H9 (cell line): Measurements from ENCODE around the gene PAM. TPM values are rescaled to one million over a fixed set of nuclear protein-coding genes. Genes with fewer than 3 reads are reported as not detected.

Experiments used
- DNase-seq: peaks from one replicate; pipeline ENCODE4 v3.0.0-alpha.2; 2017
- H2AFZ ChIP-seq: one replicate; pipeline ENCODE4 v1.6.1; 2013; ENCODE audit warnings: mild to moderate bottlenecking, low read length, control low read depth, moderate library complexity
- H2AK5ac ChIP-seq: 2 replicates; pipeline ENCODE4 v1.6.1; 2013; ENCODE audit warnings: low read length, control low read depth, mixed read lengths; ENCODE audit not compliant: insufficient read length
- H2BK120ac ChIP-seq: one replicate; pipeline ENCODE4 v1.6.1; 2013; ENCODE audit warnings: low read depth, mild to moderate bottlenecking, low read length, control low read depth, inconsistent platforms; ENCODE audit not compliant: poor library complexity, severe bottlenecking
- H2BK12ac ChIP-seq: 2 replicates; pipeline ENCODE4 v1.6.1; 2013; ENCODE audit warnings: low read length, control low read depth, mixed read lengths, low read depth; ENCODE audit not compliant: insufficient read length
- H2BK15ac ChIP-seq: 2 replicates; pipeline ENCODE4 v1.6.1; 2013; ENCODE audit warnings: low read depth, low read length, control low read depth
- H2BK20ac ChIP-seq: one replicate; pipeline ENCODE4 v1.6.1; 2013; ENCODE audit warnings: low read depth, mild to moderate bottlenecking, low read length, control low read depth, inconsistent platforms; ENCODE audit not compliant: poor library complexity, severe bottlenecking
- H2BK5ac ChIP-seq: 2 replicates; pipeline ENCODE4 v1.6.1; 2013; ENCODE audit warnings: low read length, control low read depth, mixed read lengths; ENCODE audit not compliant: insufficient read length
- H3K14ac ChIP-seq: 2 replicates; pipeline ENCODE4 v1.6.1; 2013; ENCODE audit warnings: low read length, control low read depth; ENCODE audit not compliant: insufficient read depth
- H3K18ac ChIP-seq: 2 replicates; pipeline ENCODE4 v1.6.1; 2013; ENCODE audit warnings: low read depth, mild to moderate bottlenecking, mixed read lengths, low read length, control low read depth; ENCODE audit not compliant: insufficient read length
- H3K23ac ChIP-seq: 2 replicates; pipeline ENCODE4 v1.6.1; 2013; ENCODE audit warnings: low read length, control low read depth, mixed read lengths, low read depth; ENCODE audit not compliant: insufficient read length
- H3K23me2 ChIP-seq: 2 replicates; pipeline ENCODE4 v1.6.1; 2013; ENCODE audit warnings: low read depth, mild to moderate bottlenecking, mixed read lengths, low read length, control low read depth; ENCODE audit not compliant: insufficient read length, poor library complexity, severe bottlenecking
- H3K27ac ChIP-seq: 2 replicates; pipeline ENCODE4 v1.5.1; 2013; ENCODE audit warnings: low read length, control low read depth, mixed read lengths, low read depth; ENCODE audit not compliant: insufficient read length
- H3K27me3 ChIP-seq: 2 replicates; pipeline ENCODE4 v1.6.1; 2013; ENCODE audit warnings: low read length, control low read depth, inconsistent platforms; ENCODE audit not compliant: insufficient read depth
- H3K4ac ChIP-seq: 2 replicates; pipeline ENCODE4 v1.6.1; 2013; ENCODE audit warnings: low read depth, mild to moderate bottlenecking, control low read depth, inconsistent platforms, low read length, moderate library complexity
- H3K4me1 ChIP-seq: 2 replicates; pipeline ENCODE4 v1.6.1; 2013; ENCODE audit warnings: low read length, control low read depth, inconsistent platforms; ENCODE audit not compliant: insufficient read depth
- H3K4me2 ChIP-seq: 2 replicates; pipeline ENCODE4 v1.6.1; 2013; ENCODE audit warnings: low read length, control low read depth, mixed read lengths; ENCODE audit not compliant: insufficient read length, insufficient read depth
- H3K56ac ChIP-seq: 2 replicates; pipeline ENCODE4 v1.6.1; 2013; ENCODE audit warnings: low read depth, mild to moderate bottlenecking, mixed read lengths, low read length, control low read depth; ENCODE audit not compliant: insufficient read length
- H3K79me1 ChIP-seq: 2 replicates; pipeline ENCODE4 v1.6.1; 2013; ENCODE audit warnings: low read depth, mild to moderate bottlenecking, moderate library complexity, low read length, control low read depth, inconsistent platforms; ENCODE audit not compliant: insufficient read depth, poor library complexity, severe bottlenecking
- H3K79me2 ChIP-seq: 2 replicates; pipeline ENCODE4 v1.6.1; 2013; ENCODE audit warnings: low read length, control low read depth, inconsistent platforms; ENCODE audit not compliant: insufficient read depth
- H3K9ac ChIP-seq: 2 replicates; pipeline ENCODE4 v1.6.1; 2013; ENCODE audit warnings: low read length, control low read depth, mixed read lengths; ENCODE audit not compliant: insufficient read length; ENCODE audit errors: extremely low read depth
- H3K9me3 ChIP-seq: one replicate; pipeline ENCODE4 v1.6.1; 2013; ENCODE audit warnings: low read depth, low read length, inconsistent platforms; ENCODE audit not compliant: control insufficient read depth
- H3T11ph ChIP-seq: one replicate; pipeline ENCODE4 v1.6.1; 2013; ENCODE audit warnings: mild to moderate bottlenecking, low read length, control low read depth, inconsistent platforms
- H4K20me1 ChIP-seq: one replicate; pipeline ENCODE4 v1.6.1; 2013; ENCODE audit not compliant: control insufficient read depth, insufficient read length, insufficient read depth
- H4K5ac ChIP-seq: 2 replicates; pipeline ENCODE4 v1.6.1; 2013; ENCODE audit warnings: low read depth, mild to moderate bottlenecking, mixed read lengths, low read length, control low read depth; ENCODE audit not compliant: insufficient read length
- H4K8ac ChIP-seq: replicated peaks from 2 replicates; pipeline ENCODE4 v1.6.1; 2013; ENCODE audit warnings: low read length, control low read depth, mixed read lengths, low read depth; ENCODE audit not compliant: insufficient read length
- H4K91ac ChIP-seq: 2 replicates; pipeline ENCODE4 v1.6.1; 2013; ENCODE audit warnings: low read depth, mild to moderate bottlenecking, moderate library complexity, mixed read lengths, low read length, control low read depth; ENCODE audit not compliant: insufficient read length
- H3K27ac Mint-ChIP-seq, 3 experiments: 2 replicates in 2 of 3; 3 replicates in 1 of 3; pipeline ENCODE4 v1.8.0; 2020 to 2021; ENCODE audit warnings: mixed read lengths in 3 of 3, mild to moderate bottlenecking in 1 of 3, moderate library complexity in 1 of 3
- H3K27me3 Mint-ChIP-seq: 2 replicates; pipeline ENCODE4 v1.8.0; 2021; ENCODE audit warnings: low read depth, mild to moderate bottlenecking, moderate library complexity, mixed read lengths
- H3K36me3 Mint-ChIP-seq, 3 experiments: 2 replicates in 2 of 3; 3 replicates in 1 of 3; pipeline ENCODE4 v1.8.0; 2020 to 2021; ENCODE audit warnings: low read depth in 3 of 3, mixed read lengths in 3 of 3; ENCODE audit not compliant: insufficient read depth in 1 of 3
- H3K4me1 Mint-ChIP-seq, 2 experiments: 2 replicates each; pipeline ENCODE4 v1.8.0; 2020; ENCODE audit warnings: mixed read lengths in 2 of 2
- H3K4me3 Mint-ChIP-seq, 2 experiments: 2 replicates in 1 of 2; 3 replicates in 1 of 2; pipeline ENCODE4 v1.8.0; 2020 to 2021; ENCODE audit warnings: mild to moderate bottlenecking in 2 of 2, mixed read lengths in 2 of 2, moderate library complexity in 1 of 2
- H3K9me3 Mint-ChIP-seq, 2 experiments: 2 replicates in 1 of 2; 3 replicates in 1 of 2; pipeline ENCODE4 v1.8.0; 2020; ENCODE audit warnings: mild to moderate bottlenecking in 2 of 2, mixed read lengths in 2 of 2, moderate library complexity in 1 of 2
- CTCF ChIP-seq: fragments of 200-600 bp; sonication (generic); conservative IDR thresholded peaks from 3 replicates; pipeline ENCODE4 v1.8.0; 2021; ENCODE audit warnings: antibody characterized with exemption, mild to moderate bottlenecking
- total RNA-seq: library from RNA; stranded (reverse); gene quantifications from 2 replicates; pipeline ENCODE4 v1.2.1, GENCODE V29; 2021

PAM gene
- total RNA-seq, 1 experiment from 2014 or later, result 31.5 TPM

DNA sequence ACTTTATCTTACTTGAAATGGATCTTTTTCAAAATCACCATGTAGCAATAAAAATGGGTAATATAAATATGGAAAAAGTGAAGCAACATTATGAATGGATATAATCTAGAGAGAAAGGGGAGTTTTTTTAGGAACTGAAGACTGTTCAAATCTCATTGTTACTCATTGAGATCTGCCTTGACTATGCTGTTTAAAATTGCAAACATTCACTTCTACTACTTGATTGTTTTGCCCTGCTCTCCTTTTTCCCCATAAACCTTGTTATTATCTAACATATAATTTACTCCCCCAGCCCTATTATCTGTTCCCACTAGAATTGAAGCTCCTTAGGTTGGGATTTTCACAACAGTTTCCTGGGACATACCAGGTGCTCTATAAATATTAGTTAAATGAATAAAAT lies 22.0 kb downstream of the PAM start:
- Mint-ChIP-seq H3K27ac (no peak overlapping the region), H3K4me3 (no peak overlapping the region), H3K9me3 (peaks cover 0 to 3% of the 10 kb centered on the region in 2 experiments; a peak in 1 of 5 replicates), H3K27me3 (no peaks in the 10 kb centered on the region), H3K4me1 (peaks cover 4 to 11% of the 10 kb centered on the region in 2 experiments; a peak in 2 of 4 replicates), H3K36me3 (peaks cover 0 to 11% (median 3%) of the 10 kb centered on the region in 3 experiments; a peak in 4 of 7 replicates)
- H2BK15ac ChIP-seq, result no peak overlapping the region
- no peak for DNase-seq
- no peak for TF ChIP-seq CTCF
- H3K9me3 ChIP-seq, result no peaks in the 10 kb centered on the region
- H3K56ac ChIP-seq, result no peak overlapping the region
- no peaks in the 10 kb centered on the region for H4K20me1 ChIP-seq
- H4K8ac ChIP-seq, result no peak overlapping the region
- H3K14ac ChIP-seq, result no peak overlapping the region
- H2BK12ac ChIP-seq, result no peak overlapping the region
- no peak overlapping the region for H3K4me2 ChIP-seq
- no peak overlapping the region for H3K23ac ChIP-seq
- no peak overlapping the region for H2AFZ ChIP-seq
- H2BK5ac ChIP-seq, result no peak overlapping the region
- no peak overlapping the region for H3T11ph ChIP-seq
- no peak overlapping the region for H4K91ac ChIP-seq
- H3K27me3 ChIP-seq, result no peaks in the 10 kb centered on the region; the same call in 1 of the 2 replicates
- no peak overlapping the region for H2BK20ac ChIP-seq
- no peaks in the 10 kb centered on the region for H3K23me2 ChIP-seq
- no peak overlapping the region for H2BK120ac ChIP-seq
- no peak overlapping the region for H3K9ac ChIP-seq
- H3K18ac ChIP-seq, result no peak overlapping the region
- no peak overlapping the region for H2AK5ac ChIP-seq
- H3K79me1 ChIP-seq, result no peaks in the 10 kb centered on the region
- no peak overlapping the region for H3K27ac ChIP-seq
- no peak overlapping the region for H3K4ac ChIP-seq
- no peak overlapping the region for H4K5ac ChIP-seq
- H3K79me2 ChIP-seq, result no peaks in the 10 kb centered on the region
- no peaks in the 10 kb centered on the region for H3K4me1 ChIP-seq
